Panc1 (cell line): ENCODE measurements around the gene NTNG2.

Source experiments
- CTCF ChIP-seq: fragments of 450-650 bp; IDR thresholded peaks from 2 replicates; pipeline ENCODE4 v1.5.1; 2017; ENCODE audit warnings: mild to moderate bottlenecking
- POLR2AphosphoS5 ChIP-seq: IDR thresholded peaks from 2 replicates; pipeline ENCODE4 v1.6.1; 2012; ENCODE audit warnings: mild to moderate bottlenecking, low read depth, low read length, moderate library complexity
- TCF7L2 ChIP-seq: IDR thresholded peaks from 2 replicates; pipeline ENCODE4 v1.6.1; 2011; ENCODE audit warnings: mild to moderate bottlenecking, low read depth, low read length, inconsistent platforms

GRCh38 chr9:132156262-132156661, 5.6 kb upstream of the NTNG2 start:
- TF ChIP-seq POLR2AphosphoS5 (no peak), CTCF (no peak), TCF7L2 (no peak)
